OCI-LY1 (cell line): ENCODE data around the gene SUFU.

Experiments used
- H2AFZ ChIP-seq: fragments of 200-600 bp; sonication (generic), shearing (Covaris generic); 2 replicates; pipeline ENCODE4 v1.6.0; 2014; ENCODE audit warnings: antibody characterized with exemption, mild to moderate bottlenecking, low read length
- H3F3A ChIP-seq: fragments of 200-600 bp; sonication (generic), shearing (Covaris generic); 2 replicates; pipeline ENCODE4 v1.6.0; 2014; ENCODE audit warnings: mild to moderate bottlenecking, antibody characterized with exemption, low read length, moderate library complexity; ENCODE audit not compliant: insufficient read depth
- H3K27ac ChIP-seq: fragments of 200-600 bp; sonication (generic); 2 replicates; pipeline ENCODE4 v1.5.1; 2014; ENCODE audit warnings: low read length, mixed run types, mild to moderate bottlenecking, low read depth; ENCODE audit not compliant: poor library complexity, severe bottlenecking
- H3K27me3 ChIP-seq: fragments of 200-600 bp; sonication (generic); 2 replicates; pipeline ENCODE4 v1.6.0; 2014; ENCODE audit warnings: antibody characterized with exemption, mild to moderate bottlenecking, low read length, moderate library complexity; ENCODE audit not compliant: insufficient read depth
- H3K36me3 ChIP-seq: fragments of 200-600 bp; sonication (generic); 2 replicates; pipeline ENCODE4 v1.6.1; 2014; ENCODE audit warnings: mild to moderate bottlenecking, antibody characterized with exemption, low read length, moderate library complexity, mixed read lengths; ENCODE audit not compliant: insufficient read depth
- H3K4me1 ChIP-seq: fragments of 200-600 bp; sonication (generic); 2 replicates; pipeline ENCODE4 v1.5.1; 2014; ENCODE audit warnings: mild to moderate bottlenecking, low read length, moderate library complexity; ENCODE audit not compliant: insufficient read depth, severe bottlenecking
- H3K4me2 ChIP-seq: fragments of 200-600 bp; sonication (generic), shearing (Covaris generic); 2 replicates; pipeline ENCODE4 v1.6.1; 2014; ENCODE audit warnings: low read length
- H3K4me3 ChIP-seq: fragments of 200-600 bp; sonication (generic); 2 replicates; pipeline ENCODE4 v1.5.1; 2014; ENCODE audit warnings: low read length, low read depth, mild to moderate bottlenecking, mixed read lengths; ENCODE audit not compliant: poor library complexity, severe bottlenecking
- H3K79me2 ChIP-seq: fragments of 200-600 bp; shearing (Covaris generic); 2 replicates; pipeline ENCODE4 v1.6.1; 2016; ENCODE audit warnings: mixed run types, low read length, mixed read lengths; ENCODE audit not compliant: insufficient read depth
- H3K9ac ChIP-seq: fragments of 200-600 bp; sonication (generic), shearing (Covaris generic); 2 replicates; pipeline ENCODE4 v1.6.1; 2014; ENCODE audit warnings: mild to moderate bottlenecking, low read length, mixed read lengths
- H3K9me2 ChIP-seq: fragments of 200-600 bp; sonication (generic), shearing (Covaris generic); 2 replicates; pipeline ENCODE4 v1.6.1; 2014; ENCODE audit warnings: low read depth, mild to moderate bottlenecking, low read length, mixed read lengths
- H3K9me3 ChIP-seq: fragments of 200-600 bp; shearing (Covaris generic); 2 replicates; pipeline ENCODE4 v1.6.1; 2014; ENCODE audit warnings: low read length, mixed read lengths
- H4K20me1 ChIP-seq: fragments of 200-600 bp; sonication (generic), shearing (Covaris generic); 2 replicates; pipeline ENCODE4 v1.6.0; 2016; ENCODE audit warnings: mild to moderate bottlenecking, low read length; ENCODE audit not compliant: insufficient read depth
- EZH2 ChIP-seq: fragments of 200-600 bp; sonication (generic), shearing (Covaris generic); IDR thresholded peaks from 2 replicates; pipeline ENCODE4 v1.8.0; 2017; ENCODE audit warnings: borderline replicate concordance, mixed run types, mild to moderate bottlenecking, antibody characterized with exemption, low read length, moderate library complexity, mixed read lengths
- TF ChIP-seq, protein P1 (sequence below): fragments of 200-600 bp; sonication (generic), shearing (Covaris generic); IDR thresholded peaks from 2 replicates; pipeline ENCODE4 v1.5.1; 2017; ENCODE audit warnings: mild to moderate bottlenecking, antibody characterized with exemption, low read length, moderate library complexity, mixed read lengths

SUFU gene

DNA sequence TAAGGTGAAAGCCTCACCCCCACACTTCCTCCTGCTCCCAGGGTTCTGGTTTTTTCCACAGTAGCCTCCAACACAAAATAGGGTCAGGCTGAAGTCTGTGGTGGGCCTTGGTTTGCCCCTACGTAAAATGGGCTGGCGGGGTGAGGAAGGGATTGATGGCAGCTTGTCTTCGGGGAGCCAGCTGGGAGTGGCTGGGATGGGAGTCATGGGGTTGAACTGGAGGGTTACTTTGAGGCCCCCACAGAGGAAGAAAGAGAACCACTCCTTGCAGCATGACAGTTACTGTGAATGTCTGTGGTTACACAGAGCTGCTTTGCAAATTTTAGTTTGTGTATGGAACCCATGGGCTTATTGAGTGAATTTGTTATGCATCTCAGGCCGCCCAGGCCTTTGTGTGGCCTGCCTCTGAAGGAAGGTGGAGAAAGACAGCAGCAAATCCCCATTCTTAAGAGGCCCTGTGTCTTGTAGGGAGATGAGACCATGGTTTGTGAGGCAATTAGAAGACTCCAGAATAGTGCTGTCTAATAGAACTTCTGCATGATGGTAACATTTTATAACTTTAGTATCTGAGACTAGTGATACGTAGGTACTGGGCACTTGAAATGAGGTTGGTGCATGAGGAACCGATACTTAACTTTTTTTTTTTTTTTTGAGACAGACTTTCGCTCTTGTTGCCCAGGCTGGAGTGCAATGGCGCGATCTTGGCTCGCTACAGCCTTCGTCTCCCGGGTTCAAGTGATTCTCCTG is 148.6 kb downstream of the SUFU start:
- H3K36me3 ChIP-seq: peaks cover 38% of the 10 kb centered on the region

DNA sequence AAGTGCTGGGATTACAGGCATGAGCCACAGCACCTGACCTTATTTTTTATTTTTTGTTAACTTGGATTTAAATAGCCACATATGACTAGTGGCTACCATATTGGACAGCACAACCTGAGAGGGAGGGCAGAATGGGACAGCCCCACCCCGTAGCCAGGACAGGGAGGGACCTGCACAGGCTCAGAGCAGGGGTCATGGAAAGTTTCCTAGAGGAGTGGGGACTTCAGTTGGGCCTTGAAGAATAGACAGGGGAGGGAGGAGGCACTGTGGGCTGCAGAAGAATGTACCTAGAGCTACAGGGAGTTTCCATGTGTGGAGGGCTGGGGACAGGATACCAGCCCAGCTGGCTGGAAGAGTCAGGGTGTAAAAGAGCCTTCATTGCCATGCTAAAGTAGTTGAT is 149.3 kb downstream of the SUFU start:
- H3K36me3 ChIP-seq: peaks cover 41% of the 10 kb centered on the region
- no peaks in the 10 kb centered on the region for H4K20me1 ChIP-seq
- H2AFZ ChIP-seq: no peak overlapping the region
- peak overlapping the region; percentile 94; the same call in 1 of the 2 replicates for H3K4me2 ChIP-seq
- peaks cover 9% of the 10 kb centered on the region; the same call in 1 of the 2 replicates for H3K79me2 ChIP-seq
- H3K9me2 ChIP-seq: no peaks in the 10 kb centered on the region
- H3K9me3 ChIP-seq: no peaks in the 10 kb centered on the region
- H3K9ac ChIP-seq: no peak overlapping the region; the same call in 1 of the 2 replicates
- H3K4me1 ChIP-seq: peaks cover 67% of the 10 kb centered on the region
- no peak overlapping the region for H3K4me3 ChIP-seq
- TF ChIP-seq EZH2: no peak
- TF ChIP-seq, protein P1, sequence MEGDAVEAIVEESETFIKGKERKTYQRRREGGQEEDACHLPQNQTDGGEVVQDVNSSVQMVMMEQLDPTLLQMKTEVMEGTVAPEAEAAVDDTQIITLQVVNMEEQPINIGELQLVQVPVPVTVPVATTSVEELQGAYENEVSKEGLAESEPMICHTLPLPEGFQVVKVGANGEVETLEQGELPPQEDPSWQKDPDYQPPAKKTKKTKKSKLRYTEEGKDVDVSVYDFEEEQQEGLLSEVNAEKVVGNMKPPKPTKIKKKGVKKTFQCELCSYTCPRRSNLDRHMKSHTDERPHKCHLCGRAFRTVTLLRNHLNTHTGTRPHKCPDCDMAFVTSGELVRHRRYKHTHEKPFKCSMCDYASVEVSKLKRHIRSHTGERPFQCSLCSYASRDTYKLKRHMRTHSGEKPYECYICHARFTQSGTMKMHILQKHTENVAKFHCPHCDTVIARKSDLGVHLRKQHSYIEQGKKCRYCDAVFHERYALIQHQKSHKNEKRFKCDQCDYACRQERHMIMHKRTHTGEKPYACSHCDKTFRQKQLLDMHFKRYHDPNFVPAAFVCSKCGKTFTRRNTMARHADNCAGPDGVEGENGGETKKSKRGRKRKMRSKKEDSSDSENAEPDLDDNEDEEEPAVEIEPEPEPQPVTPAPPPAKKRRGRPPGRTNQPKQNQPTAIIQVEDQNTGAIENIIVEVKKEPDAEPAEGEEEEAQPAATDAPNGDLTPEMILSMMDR: no peak
- no peaks in the 10 kb centered on the region for H3K27me3 ChIP-seq
- H3K27ac ChIP-seq: peak overlapping the region; percentile 98
- H3F3A ChIP-seq: peaks cover 9% of the 10 kb centered on the region

More for the DNA sequence above, 148.6 kb downstream of the SUFU start:
- peaks cover 9% of the 10 kb centered on the region; the same call in 1 of the 2 replicates for H3K79me2 ChIP-seq
- TF ChIP-seq, protein P1: no peak
- TF ChIP-seq EZH2: no peak
- H3K9ac ChIP-seq: peak overlapping the region; percentile 83; the same call in 1 of the 2 replicates
- H3K4me2 ChIP-seq: peak overlapping the region; percentile 94
- no peak overlapping the region for H2AFZ ChIP-seq
- peaks cover 9% of the 10 kb centered on the region for H3F3A ChIP-seq
- H3K27me3 ChIP-seq: no peaks in the 10 kb centered on the region
- no peaks in the 10 kb centered on the region for H4K20me1 ChIP-seq
- peak overlapping the region; percentile 98 for H3K27ac ChIP-seq
- H3K9me2 ChIP-seq: no peaks in the 10 kb centered on the region
- H3K4me3 ChIP-seq: peak overlapping the region; percentile 90
- H3K4me1 ChIP-seq: peaks cover 67% of the 10 kb centered on the region
- H3K9me3 ChIP-seq: no peaks in the 10 kb centered on the region

GRCh38 chr10:102654566-102654965 is 150.8 kb downstream of the SUFU start:
- Histone ChIP-seq H3K79me2 (peaks cover 9% of the 10 kb centered on the region; the same call in 1 of the 2 replicates), H3K27me3 (no peaks in the 10 kb centered on the region), H3K4me1 (peaks cover 64% of the 10 kb centered on the region), H3K4me3 (no peak overlapping the region), H3K36me3 (peaks cover 41% of the 10 kb centered on the region), H4K20me1 (no peaks in the 10 kb centered on the region), H3K27ac (no peak overlapping the region), H3F3A (peaks cover 9% of the 10 kb centered on the region; the same call in 1 of the 2 replicates), H3K9me2 (no peaks in the 10 kb centered on the region), H3K4me2 (no peak overlapping the region), H3K9me3 (no peaks in the 10 kb centered on the region), H3K9ac (no peak overlapping the region), H2AFZ (no peak overlapping the region)
- TF ChIP-seq, protein P1: no peak
- no peak for TF ChIP-seq EZH2
